PFSK-1 (cell line): ENCODE data around the gene CAMTA1.

Experiments
- FOXP2 ChIP-seq: optimal IDR thresholded peaks from 2 replicates; pipeline ENCODE3; 2011; ENCODE audit warnings: borderline replicate concordance, control low read depth, inconsistent platforms; ENCODE audit not compliant: insufficient read depth; ENCODE audit errors: extremely low read length, extremely low read depth
- POLR2AphosphoS5 ChIP-seq: IDR thresholded peaks from 2 replicates; pipeline ENCODE4 v1.6.1; 2012; ENCODE audit warnings: low read depth, mild to moderate bottlenecking, control low read depth, low read length, moderate library complexity
- REST ChIP-seq, 2 experiments: IDR thresholded peaks; 2 replicates each; pipeline versions ENCODE4 v1.6.1 to v1.8.0; 2011 to 2012; ENCODE audit warnings: low read depth in 2 of 2, low read length in 2 of 2, control low read depth in 1 of 2, inconsistent platforms in 1 of 2, mild to moderate bottlenecking in 1 of 2, moderate library complexity in 1 of 2; ENCODE audit not compliant: insufficient read depth in 1 of 2
- SIN3A ChIP-seq: IDR thresholded peaks from 2 replicates; pipeline ENCODE4 v1.6.1; 2012; ENCODE audit warnings: mild to moderate bottlenecking, low read length, moderate library complexity, borderline replicate concordance; ENCODE audit not compliant: insufficient read depth
- TAF1 ChIP-seq: IDR thresholded peaks from 2 replicates; pipeline ENCODE4 v1.6.1; 2012; ENCODE audit warnings: low read length, control low read depth, borderline replicate concordance; ENCODE audit not compliant: insufficient read depth

Gene CAMTA1

GRCh38 chr1:7702365-7702764 lies 917.1 kb downstream of the CAMTA1 start:
- TF ChIP-seq FOXP2 (no peak), SIN3A (no peak), TAF1 (no peak), POLR2AphosphoS5 (no peak), REST (IDR thresholded peaks at IDR 0.05; ENCODE audit: insufficient read depth in 1 of 2, low read depth in 2 of 2, low read length in 2 of 2) (no peak)

GRCh38 chr1:7703321-7704213 lies 918.3 kb downstream of the CAMTA1 start:
- TF ChIP-seq REST (IDR thresholded peaks at IDR 0.05; ENCODE audit: insufficient read depth in 1 of 2, low read depth in 2 of 2, low read length in 2 of 2) (no peak), SIN3A (no peak), FOXP2 (no peak), TAF1 (no peak), POLR2AphosphoS5 (no peak)

GRCh38 chr1:7704214-7705047 lies 919.2 kb downstream of the CAMTA1 start:
- TF ChIP-seq SIN3A: no peak
- no peak for TF ChIP-seq TAF1
- no peak for TF ChIP-seq FOXP2
- TF ChIP-seq REST (IDR thresholded peaks at IDR 0.05; ENCODE audit: insufficient read depth in 1 of 2, low read depth in 2 of 2, low read length in 2 of 2): no peak
- no peak for TF ChIP-seq POLR2AphosphoS5

GRCh38 chr1:7705048-7705907 lies 920.0 kb downstream of the CAMTA1 start:
- TF ChIP-seq TAF1 (no peak), SIN3A (no peak), FOXP2 (no peak), POLR2AphosphoS5 (no peak), REST (IDR thresholded peaks at IDR 0.05; ENCODE audit: insufficient read depth in 1 of 2, low read depth in 2 of 2, low read length in 2 of 2) (no peak)
